HG02678 (cell line): ENCODE results near the gene SIPA1L3.

Experiments used
- ATAC-seq: cut with Tn5 transposase; IDR thresholded peaks from one replicate; pipeline ENCODE4 v1.9.1; 2021; ENCODE audit warnings: mild to moderate bottlenecking, moderate library complexity; ENCODE audit not compliant: unreplicated experiment

SIPA1L3 gene

DNA sequence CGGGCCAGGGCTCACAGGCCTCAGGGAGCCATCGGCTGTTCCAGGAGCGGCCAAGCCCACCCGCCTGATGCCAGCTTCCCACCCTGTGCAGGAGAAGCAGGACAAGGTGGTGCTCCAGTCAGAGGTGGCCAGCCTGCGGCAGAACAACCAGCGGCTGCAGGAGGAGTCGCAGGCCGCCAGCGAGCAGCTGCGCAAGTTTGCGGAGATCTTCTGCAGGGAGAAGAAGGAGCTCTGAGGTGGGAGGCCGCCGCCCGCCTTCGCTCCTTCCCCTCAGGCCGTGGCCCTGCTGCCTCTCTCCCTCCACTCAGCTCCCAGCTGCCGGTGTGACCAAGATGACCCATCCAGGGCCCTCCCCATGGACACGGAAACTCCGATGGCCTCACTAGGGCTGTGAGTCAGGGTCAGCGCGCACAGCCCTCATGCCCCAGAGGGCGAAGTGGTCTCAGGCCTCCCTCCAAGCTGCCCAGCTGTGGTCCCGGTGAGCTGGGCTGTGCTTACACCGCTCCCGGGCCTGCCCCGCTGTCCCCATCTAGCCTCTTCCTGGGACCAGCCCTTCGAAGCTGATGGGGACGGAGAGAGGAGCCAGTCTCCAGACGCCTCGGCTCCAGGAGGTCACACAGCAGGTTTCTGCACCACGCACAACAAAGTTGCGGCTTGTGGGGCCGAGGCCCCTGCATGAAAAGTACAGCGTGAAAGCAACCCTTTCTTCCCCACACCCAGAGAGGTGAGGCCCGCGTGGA, 299.2 kb downstream of the SIPA1L3 start:
- ATAC-seq: no peak

DNA sequence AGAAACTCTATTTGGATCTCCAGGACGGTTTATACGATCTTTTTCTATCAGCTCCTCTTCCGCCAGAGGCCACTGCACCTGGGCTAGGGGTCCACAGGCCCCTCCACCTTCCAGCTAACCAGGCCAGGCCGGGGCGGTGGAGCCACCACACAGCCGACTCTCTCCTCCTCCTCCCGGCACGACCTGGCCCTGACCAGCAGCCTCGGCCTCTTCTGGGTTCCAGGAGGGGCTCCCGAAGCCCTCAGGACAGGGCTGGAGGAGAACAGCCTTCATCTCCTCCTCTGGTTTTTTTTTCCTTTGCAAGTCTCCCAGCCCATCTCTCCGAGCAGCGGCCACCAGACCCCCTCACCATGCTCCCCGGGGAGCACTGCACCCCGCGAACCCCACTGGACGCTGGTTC, 299.9 kb downstream of the SIPA1L3 start:
- no peak for ATAC-seq

DNA sequence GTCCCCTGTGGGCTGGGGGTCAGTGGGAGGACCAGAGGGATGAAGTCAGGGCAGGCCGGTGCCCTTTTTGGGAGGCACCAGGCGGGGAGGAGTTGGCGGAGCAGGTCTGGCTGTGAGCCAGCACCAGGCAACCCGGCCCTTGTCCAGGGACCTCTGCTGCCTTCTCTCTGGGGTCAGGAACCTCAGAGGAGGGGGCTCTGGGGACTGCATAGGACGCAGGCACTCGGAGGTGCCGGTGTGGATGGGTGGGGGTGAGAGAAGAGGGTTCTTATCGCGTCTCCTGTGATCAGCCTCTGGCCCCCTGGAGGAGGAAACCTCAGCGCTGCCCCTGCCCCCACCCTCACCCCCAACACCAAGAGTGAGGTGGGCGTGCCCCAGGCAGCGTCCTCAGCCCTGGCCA, 300.5 kb downstream of the SIPA1L3 start:
- no peak for ATAC-seq

DNA sequence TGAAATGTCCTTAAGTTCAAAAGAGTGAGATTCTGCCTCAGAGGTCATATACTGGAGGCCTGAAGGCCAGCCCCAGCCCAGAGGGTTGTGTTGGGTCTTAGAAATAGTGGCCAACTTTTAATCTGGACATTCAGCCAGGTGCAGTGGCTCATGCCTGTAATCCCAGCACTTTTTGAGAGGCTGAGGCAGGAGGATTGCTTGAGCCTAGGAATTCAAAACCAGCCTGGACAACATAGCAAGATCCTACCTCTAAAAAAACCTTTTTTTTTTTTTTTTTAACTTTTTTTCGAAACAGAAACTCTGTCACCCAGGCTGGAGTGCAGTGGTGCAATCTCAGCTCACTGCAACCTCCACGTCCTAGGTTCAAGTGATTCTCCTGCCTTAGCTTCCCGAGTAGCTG, 301.6 kb downstream of the SIPA1L3 start:
- ATAC-seq: no peak

DNA sequence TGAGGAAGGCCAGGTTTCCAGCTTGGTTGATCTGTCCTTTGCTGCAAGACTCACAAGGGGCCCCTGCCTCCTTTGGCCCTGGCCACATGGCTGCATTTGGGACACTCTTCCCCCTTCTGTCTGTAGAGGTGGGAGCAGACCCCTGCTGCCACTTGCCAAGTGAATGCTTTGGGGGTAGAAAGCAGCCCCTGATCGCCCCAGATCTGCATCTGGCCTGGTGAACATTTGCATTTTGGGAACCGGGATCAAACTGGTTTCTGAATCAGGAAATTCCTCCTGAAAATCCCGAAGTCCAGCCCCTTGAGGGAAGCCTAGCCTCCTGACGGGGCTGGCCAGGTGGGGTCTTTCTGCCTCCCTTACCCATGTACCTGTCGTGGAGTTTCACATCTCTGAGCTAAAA, 302.1 kb downstream of the SIPA1L3 start:
- no peak for ATAC-seq

DNA sequence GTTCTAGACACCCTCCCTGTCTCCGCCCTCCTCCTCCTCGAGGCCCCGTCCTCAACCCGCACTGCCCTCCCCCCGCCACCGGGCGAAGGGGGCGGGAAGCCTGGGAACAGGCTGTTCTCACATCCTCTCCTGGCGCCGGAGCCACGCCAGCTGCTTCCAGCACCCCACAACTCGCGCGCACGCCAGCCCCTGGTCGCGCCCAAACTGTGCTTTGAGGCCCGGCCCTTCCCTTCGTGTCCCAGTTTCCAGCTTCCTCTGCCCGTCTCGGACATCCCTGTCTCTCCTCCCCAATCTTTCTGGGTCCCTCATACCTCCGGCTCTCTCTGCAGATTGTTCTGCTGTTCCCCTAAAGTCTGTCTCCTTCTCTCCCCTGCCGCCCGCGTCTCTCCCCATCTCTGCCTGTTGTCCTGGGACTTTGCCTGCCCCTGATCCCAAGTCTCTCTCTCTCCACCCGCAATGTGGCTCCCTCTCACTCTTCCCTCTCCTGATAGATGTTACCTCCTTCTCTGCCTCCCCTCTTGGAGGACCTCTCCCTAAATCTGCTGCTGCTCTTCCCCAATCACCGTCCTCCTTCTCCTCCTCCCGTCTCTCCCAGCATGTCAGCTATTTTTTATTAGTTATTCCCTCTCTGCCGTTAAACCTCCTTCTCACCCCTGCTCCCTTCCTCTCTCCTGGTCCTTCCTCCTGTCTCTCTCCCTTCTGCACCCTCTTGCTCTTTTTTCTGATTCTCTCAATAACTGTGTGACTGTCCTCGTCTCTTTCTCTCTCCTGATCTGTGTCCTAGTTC, 302.9 kb downstream of the SIPA1L3 start:
- ATAC-seq: no peak

DNA sequence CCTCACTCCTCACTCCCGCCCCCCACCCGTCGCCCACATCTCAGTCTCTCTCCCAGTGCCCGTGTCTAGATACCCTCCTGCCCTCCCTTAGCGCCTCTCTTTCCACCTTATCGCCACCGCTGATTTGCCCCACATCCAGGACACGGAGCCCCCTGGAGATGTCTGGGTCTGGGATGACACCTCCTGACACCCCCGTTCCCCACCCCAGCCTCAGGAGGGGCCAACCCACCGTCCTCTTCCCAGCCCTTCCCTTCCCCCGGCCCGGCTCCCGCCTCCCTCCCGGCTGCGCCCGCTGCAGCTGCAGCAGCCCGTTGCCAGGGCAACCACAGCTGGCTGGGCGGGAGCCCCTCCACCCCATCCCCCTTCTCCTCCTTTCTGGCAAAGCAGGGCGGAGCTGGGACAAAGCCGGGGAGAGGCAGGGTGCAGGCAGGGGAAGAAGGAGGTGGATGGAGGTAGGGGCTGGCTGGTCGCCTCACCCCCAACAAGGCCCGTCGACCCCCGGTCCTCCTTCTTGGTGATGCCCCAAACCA, 303.5 kb downstream of the SIPA1L3 start:
- no peak for ATAC-seq

DNA sequence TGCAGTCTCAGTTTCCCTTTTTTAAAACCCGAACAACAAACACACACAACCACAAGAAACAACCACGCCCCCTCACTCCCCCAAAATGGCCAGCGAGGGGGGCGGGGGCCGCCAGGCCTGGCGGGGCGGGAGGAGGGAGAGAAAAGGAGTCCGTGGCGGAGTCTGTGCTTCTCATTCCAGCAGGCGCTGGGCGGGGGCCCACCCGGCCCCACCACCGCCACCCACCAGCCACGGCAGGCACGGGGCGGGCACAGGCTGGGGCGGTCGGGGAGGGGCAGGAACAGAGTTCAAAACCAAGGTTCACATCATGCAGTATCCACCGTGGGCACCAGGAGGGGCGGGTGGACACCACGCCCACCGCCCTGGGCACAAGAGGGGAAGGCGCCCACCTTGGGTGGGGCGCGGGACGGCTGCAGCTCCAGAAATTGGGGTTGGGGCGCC, 304.2 kb downstream of the SIPA1L3 start:
- no peak for ATAC-seq

DNA sequence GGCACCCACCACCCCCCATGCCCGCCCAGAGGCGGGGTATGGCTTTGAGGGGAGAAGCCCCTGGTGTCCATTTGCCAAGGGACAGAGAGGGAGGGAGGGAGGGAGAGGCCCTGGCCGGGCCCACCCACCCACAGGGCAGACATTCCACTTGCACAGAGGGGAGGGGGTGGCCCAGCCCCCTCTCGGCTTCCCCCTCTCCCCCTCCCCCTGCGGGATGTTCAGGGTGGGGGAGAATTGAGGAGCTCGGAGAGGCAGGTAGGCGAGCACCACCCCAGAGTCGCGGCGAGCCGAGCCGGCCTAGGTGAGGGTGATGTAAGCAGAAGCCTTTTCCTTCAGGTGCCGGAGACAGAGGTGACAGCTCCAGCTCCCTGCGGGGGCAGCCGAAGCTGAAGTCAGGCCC, 304.8 kb downstream of the SIPA1L3 start:
- ATAC-seq: no peak

DNA sequence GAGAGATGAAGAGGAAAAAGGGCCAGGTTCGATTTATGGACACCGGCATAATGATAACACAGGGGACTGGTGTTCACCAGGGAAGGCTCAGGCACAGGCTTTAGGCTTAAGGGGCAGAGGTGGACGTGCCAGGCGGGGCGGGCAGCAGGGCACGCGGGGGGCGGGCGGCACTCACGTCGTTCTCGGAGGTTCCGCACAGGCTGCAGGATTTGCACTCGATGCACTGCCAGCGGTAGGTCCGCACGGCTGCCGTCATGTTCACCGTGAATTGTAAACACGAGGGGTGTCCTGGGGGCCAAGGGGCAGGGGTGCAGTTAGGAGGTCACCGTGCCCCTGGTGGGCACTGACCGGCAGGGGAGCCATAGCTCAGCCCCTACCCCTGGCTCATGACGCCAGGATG, 306.5 kb downstream of the SIPA1L3 start:
- ATAC-seq: no peak

DNA sequence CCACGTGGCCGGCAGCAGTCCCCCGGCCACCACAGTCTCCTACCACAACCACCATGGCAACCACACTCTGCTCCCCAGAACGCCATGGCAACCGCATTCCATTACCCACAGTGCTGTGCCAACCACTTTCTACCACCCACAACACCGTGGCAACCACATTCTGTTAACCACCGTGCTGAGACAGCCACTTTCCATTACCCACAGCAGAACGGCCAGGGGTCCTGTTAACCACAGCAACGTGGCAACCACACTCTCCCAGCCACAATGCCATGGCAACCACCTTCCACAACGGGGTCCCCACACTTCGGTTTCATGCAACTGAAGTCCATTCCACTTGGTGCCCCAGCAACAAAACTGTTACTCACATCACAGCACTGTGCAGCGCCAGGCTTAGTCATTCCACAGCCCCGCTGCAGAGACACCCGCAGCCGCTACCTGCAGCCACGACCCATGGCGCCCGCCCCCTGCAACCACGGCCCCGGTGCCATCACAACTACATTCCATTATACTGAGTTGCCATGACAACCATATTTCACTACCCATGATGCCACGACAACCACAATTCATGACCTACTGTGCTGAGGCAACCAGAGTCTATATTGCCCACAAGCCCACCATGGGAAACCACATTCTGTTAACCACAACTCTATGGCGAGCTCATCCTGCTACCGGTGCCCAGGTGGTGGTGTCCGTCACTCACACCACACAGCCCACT, 307.1 kb downstream of the SIPA1L3 start:
- no peak for ATAC-seq

DNA sequence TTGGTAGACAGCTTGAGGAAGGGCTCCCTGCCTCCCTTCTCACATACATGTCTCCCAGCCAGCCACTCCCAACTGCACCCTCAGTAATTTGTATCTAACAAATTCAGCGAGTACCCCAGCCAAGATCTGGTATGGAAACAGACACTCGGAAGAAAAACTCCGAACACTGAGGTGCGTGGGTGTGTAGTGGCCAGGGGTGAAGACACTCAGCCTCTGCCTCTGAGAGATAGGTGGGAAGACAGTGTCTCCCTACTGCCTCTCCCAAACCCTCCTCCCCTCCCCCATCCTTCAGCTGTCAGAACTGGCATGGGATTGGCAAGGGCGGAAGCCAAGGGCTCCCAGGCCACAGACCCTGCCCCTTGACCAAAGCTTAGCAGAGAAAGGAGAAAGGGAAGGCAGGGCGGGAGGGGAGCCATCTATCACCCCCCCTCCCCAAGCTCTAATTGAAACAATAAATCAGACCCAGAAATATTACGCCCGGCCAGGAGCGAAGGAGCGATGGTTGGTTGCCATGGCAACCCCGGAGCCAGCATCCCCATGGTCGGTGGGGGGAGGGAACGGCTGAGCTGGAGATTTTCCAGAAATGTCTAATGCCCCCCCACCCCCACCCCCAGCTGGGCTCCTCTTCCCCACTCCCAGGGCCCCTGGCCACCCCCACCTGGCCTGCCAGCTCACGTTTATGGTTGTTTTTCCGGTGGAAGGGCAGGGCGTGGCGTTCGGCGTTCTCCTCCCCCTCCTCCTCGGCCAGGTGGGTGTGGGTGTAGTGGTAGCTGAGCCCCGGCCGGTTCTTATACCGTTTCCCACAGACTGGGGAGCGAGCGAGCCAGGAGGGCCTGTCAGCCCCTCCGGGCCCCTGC, 310.0 kb downstream of the SIPA1L3 start:
- ATAC-seq: no peak

DNA sequence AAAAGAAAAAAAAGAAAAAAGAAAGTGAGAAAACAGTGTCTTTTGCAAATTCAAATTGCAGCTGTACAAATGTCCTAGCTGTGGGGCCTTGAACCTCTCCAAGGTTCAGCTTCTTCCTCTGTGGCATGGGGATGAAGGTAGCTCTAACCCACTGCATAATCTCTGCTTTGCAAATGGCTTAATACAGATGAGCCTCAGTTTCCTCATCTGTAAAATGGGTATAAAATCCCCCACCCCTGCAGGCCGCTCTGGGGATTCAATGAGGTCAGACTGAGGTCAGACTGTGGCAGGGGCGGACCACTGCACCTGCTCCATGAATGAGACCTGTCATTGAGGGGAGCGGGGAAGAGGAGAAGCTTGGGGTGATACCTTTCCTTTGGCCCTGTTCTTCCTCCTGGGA, 311.2 kb downstream of the SIPA1L3 start:
- no peak for ATAC-seq

DNA sequence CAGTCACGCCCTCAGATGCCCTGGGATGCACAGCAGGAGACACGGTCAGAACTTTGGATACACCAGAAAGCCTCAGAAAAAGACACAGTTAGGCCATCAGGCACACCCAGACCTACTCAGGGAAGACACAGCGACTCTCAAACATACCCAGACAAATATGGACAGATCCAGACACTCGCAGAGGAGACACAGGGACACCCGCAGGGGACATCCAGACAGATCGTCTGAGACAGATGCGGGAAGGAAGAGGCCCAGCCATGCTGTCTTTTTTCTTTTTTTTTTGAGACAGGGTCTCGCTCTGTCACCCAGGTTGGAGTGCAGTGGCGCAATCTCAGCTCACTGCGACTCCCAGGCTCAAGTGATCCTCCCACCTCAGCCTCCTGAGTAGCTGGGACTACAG, 312.2 kb downstream of the SIPA1L3 start:
- ATAC-seq: no peak

DNA sequence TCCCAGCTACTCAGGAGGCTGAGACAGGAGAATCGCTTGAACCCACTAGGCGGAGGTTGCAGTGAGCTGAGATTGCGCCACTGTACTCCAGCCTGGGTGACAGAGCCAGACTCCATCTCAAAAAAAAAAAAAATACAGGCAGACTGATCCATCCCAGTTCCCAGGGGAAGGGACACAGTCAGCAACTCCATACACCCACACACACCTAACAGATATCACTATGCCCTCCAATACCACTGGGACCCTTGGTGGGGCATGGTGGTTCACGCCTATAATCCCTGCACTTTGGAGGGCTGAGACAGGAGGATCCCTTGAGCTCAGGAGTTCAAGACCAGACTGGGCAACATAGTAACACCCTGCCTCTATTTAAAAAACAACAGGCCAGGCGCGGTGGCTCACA, 314.4 kb downstream of the SIPA1L3 start:
- ATAC-seq: no peak

DNA sequence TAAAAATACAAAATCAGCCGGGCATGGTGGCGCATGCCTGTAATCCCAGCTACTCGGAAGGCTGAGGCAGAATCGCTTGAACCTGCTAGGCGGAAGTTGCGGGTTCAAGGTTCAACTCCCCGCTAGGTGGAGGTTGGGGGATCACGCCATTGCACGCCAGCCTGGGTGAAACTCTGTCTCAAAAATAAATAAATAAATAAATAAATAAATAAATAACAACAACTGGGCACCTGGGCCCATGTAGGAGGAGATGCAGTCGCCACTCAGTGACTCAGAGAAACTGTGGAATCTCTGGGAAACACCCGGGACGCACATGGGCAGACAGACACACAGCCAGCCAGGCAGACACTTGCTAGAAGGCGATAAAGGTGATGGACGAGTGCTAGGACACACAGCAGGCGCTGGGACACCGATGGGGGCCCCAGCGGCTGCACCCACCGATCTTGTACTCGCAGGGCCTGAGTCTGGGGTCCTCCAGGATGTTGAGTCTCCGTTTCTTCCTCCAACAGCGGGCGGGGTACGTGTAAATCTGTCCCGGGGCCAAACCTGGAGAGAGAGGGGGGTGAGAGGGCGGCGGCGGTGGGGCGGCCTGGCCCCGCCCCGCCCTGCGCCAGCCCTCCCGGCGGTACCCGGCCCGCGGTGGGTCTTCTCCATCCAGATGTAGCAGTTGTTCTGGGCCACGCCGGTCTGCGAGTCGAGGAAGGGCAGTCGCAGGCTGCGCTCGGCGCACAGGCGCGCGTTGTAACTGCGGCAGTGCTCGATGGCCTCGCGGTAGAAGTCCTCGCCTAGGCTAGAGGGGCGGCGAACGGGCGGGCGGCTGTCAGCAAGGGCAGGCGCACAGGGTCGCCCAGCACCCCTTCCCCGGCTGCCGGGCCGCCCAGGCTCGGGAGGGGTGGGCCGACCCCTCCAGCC, 315.2 kb downstream of the SIPA1L3 start:
- no peak for ATAC-seq

DNA sequence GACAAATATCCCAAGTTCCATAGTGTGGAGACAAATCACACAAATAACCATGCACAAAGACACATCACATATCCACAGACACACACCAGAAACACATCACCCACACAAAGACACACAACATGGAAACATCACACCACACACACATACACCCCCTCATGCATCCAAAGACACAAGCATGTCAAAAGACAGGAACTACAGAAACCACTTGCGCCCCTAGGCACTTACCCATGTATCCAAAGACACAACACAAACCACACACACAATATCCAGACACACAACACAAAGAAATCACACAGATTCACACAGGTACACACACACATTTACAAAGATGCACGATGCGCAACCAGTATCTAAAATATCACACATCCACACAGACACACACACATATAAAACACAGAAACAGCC, 316.1 kb downstream of the SIPA1L3 start:
- no peak for ATAC-seq

DNA sequence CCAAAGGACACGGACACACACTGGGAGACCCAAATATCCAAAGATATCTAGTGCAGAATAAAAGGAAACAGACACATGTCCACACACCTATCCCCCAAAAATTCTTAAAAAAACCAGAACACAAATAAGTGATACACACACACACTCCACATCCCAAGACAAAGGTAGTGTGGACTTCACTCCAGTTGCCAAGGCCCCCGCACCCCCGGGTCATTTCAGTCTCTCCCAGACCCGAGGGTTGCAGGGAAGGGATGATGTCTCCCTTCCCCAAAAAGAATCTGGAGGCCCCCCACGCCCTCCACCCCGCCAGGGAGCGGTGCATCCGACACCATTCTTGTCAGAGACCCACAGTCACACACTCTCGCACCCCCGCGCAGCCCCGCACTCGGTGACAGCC, 316.6 kb downstream of the SIPA1L3 start:
- ATAC-seq: no peak

DNA sequence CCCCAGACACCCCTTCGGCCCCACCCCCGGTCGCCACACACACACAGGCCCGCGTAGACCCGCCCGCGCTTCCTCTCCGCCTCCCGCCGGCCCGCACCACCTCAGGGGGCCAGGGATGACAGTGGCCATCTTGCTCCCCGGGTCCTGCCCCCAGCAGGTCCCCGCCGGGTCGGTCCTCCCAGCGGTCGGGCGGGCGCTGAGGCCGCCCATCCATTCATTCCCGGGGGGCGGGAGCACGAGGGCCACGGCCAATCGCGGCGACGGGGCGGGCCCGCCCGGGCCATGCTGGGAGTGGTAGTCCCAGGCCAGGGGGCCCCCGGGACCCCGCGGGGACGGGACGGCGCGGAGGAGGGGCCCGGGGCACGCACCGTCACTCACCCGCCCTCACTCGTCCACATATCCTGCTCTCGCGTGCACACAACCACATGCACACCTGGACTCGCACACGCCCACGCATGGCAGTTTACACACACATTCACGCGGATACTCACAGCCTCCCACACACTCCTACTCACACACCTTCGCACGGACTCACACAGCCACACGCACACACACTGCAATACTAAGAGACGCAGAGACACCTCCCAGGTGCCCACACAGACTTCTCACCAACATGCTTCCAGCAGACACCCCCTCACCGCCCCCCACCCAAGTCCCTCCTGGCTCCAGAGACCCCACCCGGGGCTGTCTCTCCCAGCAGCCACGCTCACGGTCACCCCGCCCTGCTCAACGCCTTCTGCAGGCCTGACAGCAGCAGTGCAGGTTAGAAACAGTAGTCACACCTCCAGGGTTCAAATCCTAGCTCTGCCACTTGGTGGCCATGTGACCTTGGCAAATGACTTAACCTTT, 317.2 kb downstream of the SIPA1L3 start, which contains the start of gene DPF1:
DPF1 (minus strand) TSS at position 209 of the 849 bp plus-strand sequence; CDS start at position 129, 80 bp downstream.
- peak; percentile 83 for ATAC-seq
